NCI-H345 treated with DMSO at 0.1 percent for 48 hours (cell line): ENCODE data around the gene ARMC3.

Experiments
- DNase-seq: peaks from one replicate; lab custom pipeline; 2025; ENCODE audit not compliant: unreplicated experiment; lab: John Stamatoyannopoulos, UW

ARMC3 gene

DNA sequence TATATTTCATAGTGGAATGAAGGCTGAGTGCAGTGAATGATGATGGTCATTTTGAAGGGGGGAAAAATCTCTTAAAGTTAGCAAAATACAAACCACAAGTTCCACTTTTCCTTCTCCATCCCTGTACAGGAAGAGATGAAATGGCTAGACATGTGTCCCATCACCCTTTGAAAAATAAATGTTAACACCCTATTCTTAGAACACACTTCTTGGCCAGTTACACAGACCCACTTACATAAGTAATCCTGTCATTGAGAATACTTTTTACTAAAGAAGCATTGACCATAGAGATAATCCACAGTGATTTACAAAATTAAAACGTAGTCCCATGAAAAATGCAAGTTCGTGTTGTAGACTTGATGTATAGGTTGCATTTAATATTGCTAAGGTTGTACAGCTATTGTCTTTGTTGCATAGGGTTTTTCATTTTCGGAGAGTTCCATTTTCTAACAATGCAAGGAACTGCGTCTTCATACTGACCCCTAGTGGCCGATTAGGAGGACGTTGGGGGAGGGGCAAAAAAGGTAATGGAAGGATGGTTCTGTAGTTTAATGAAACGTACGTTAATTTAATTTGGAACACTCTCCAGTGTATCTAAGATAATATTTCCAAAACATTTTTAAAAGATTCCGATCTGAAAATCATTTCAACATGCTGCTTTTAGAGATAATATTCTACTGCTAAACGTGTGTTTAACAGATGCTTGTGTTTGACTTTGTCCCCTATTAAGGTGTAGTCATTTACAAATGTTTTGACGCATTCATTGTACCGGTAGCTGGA is 60.9 kb downstream of the ARMC3 start:
- peak; percentile 51 for DNase-seq

- no peak for DNase-seq
Observed at GRCh38 chr10:22990443-22990842, 62.6 kb downstream of the ARMC3 start.

- no peak for DNase-seq
Observed at GRCh38 chr10:22992075-22992474, 64.2 kb downstream of the ARMC3 start.

- DNase-seq: peak; percentile 18
Observed at GRCh38 chr10:22992621-22993020, 64.8 kb downstream of the ARMC3 start.

- no peak for DNase-seq
Observed at GRCh38 chr10:22993314-22993713, 65.5 kb downstream of the ARMC3 start.

DNA sequence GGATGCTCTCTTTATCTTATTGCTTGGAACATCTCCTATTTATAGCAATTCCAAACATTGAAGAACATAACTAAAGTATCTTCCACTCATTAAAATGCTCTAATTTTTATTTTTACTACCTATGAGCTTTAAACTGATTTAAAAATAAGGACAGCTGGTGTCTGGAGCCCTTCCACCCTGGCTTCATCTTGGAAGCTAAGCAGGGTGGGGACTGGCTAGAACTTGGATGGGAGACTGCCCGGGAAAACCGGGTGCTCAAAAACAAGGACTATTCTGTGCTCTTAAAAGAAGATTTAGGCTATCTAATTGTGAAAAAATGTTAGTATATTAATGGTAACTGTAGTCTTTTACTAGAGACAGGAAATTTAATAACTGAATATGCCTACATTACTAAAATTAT is 69.2 kb downstream of the ARMC3 start:
- DNase-seq: no peak

GRCh38 chr10:22998091-22998490 is 70.2 kb downstream of the ARMC3 start:
- DNase-seq: no peak

DNA sequence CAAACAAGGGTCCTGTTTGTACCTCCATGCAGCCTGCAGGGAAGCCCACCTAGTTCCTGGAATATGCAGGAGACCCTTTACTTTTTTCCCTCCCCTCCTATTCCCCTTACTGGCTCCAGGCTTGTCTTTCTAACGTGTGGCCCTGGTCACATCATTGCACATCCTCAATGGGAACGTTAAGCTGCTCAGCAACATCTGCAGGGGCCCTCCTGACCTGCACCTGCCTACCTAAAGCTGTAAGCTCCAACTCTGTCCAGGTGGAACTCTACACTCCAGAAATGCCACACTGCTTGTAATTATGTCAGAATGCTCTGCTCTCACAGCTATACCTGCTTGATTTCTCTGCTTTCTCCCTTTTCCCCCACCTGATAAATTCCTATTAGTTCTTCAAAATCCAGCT is 72.1 kb downstream of the ARMC3 start:
- no peak for DNase-seq

DNA sequence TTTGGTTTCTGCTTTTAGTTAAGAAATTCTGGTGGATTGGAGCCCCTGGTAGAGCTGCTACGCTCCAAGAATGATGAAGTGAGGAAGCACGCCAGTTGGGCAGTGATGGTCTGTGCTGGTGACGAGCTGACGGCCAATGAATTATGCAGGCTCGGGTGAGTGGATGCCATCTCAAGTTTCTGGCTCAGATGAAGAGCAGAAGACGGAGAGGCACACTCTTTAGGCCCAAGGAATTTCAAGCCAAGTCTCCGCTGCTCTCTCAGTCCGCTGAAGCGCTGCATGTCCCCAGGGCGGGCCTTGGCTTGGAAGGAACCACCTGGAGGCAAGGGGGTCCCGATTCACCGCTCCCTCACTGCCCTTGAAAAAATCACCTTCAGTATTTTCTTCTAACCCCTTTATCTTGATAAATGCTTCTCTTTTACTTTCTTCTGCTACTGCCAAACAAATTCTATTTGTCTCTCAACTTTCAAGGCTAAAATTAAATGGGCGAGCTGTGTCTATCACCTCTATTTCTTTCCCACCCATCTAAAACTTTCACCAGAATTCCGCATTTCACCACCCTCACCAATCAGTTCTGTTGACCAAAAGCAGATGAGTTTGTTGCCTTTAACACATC is 74.2 kb downstream of the ARMC3 start:
- no peak for DNase-seq

DNA sequence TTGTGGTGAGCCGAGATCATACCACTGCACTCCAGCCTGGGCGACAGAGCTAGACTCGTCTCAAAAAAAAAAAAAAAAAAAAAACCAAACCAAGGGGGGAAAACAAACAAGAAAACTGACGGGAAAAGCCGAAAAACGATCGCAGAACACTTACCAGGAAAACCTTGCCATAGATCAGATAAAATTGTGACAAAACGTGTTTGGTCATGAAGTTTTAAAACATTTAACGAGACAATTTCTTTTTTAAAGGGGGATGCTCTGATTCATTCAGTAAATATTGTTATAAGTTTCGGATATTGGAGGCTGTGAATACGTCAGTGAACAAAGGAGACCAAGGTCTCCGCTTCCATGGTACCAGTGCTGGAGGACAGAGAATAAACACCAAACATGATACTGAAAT is 77.3 kb downstream of the ARMC3 start:
- no peak for DNase-seq

DNA sequence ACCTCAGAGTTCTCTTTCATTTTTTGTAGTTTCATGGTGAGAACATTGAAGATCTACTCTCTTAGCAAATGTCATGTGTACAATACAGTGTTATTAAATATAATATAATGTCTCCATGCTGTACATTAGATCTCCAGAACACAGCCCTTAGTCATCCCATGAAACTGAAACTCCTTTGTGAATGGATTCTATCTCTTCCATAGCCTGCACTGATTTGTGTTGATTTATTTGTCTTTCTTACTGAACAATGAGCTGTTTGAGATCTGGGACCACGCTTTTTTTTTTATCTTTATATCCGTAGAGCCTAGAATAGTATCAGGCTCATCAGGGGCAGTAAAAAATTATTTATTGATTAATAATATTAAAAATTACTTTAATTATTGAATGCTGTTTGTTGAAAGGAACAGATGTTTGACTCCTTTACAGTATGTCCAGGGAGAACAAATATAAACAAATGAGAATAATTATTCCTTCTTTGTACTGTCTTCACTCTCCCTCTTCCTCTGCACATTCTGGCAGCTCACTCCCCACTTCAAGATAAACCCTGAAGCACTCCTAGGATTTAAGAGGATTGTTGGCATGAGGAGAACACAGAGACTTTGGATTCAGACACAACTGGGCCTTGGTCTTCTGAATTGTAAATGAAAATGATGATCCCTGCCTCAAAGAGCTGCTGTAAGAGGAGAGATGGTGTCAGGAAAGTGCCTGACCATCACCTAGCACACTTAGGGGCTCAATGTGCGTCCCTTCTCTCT is 85.9 kb downstream of the ARMC3 start:
- DNase-seq: no peak

DNA sequence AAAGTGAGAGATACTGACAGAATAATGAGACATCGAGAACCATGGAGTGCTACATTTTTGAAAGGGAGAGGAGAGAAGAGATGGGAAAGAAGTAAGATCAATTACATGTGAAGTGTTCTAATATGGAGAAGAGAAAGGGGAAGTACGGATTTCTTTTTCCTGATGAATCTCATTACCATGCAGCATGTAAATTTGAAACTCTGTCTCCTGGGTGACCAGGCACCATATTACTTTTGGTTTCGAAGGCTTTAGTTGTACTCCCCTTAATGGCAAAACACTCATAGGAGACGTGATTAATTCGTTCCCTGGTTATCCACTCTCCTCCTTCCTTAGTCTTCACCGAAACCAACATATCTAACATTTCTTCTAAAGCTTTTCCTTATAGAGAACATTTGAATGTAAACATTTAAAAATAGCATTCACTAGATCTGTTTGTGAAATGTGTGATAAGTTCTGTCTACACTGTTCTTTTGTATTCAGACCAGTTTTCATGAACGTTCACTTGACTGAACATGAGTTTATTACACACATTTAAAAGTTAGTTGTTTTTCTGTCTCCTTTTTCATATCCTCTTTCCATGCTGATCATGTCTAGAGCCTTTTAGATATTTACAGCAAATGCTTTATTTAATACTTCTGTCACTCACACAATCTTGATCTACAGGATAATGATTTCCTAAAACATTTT is 87.3 kb downstream of the ARMC3 start:
- DNase-seq: no peak

- no peak for DNase-seq
Observed at GRCh38 chr10:23016636-23017035, 88.8 kb downstream of the ARMC3 start.

GRCh38 chr10:23019633-23020032 is 91.8 kb downstream of the ARMC3 start:
- DNase-seq: no peak

- DNase-seq: no peak
Observed at GRCh38 chr10:23021430-23021829, 93.6 kb downstream of the ARMC3 start.

- no peak for DNase-seq
Observed at GRCh38 chr10:23024002-23024401, 96.1 kb downstream of the ARMC3 start.

GRCh38 chr10:23031318-23031717 is 103.5 kb downstream of the ARMC3 start:
- DNase-seq: no peak

- DNase-seq: no peak
Observed at GRCh38 chr10:23034790-23035189, 106.9 kb downstream of the ARMC3 start.

- DNase-seq: no peak
Observed at GRCh38 chr10:23035569-23035968, 107.7 kb downstream of the ARMC3 start.

- no peak for DNase-seq
Observed at GRCh38 chr10:23037152-23037551, 109.3 kb downstream of the ARMC3 start.

GRCh38 chr10:23037561-23037960 is 109.7 kb downstream of the ARMC3 start:
- DNase-seq: no peak
